Measurements from ENCODE around the gene CCNJL. TPM values are rescaled to one million over a fixed set of nuclear protein-coding genes. Genes with fewer than 3 reads are reported as not detected.

The CCNJL gene, protein sequence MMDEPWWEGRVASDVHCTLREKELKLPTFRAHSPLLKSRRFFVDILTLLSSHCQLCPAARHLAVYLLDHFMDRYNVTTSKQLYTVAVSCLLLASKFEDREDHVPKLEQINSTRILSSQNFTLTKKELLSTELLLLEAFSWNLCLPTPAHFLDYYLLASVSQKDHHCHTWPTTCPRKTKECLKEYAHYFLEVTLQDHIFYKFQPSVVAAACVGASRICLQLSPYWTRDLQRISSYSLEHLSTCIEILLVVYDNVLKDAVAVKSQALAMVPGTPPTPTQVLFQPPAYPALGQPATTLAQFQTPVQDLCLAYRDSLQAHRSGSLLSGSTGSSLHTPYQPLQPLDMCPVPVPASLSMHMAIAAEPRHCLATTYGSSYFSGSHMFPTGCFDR
- 17.8 and 20.9 TPM in 2 replicates for total RNA-seq (2014; rRNA removed; shearing (Covaris generic))

DNA sequence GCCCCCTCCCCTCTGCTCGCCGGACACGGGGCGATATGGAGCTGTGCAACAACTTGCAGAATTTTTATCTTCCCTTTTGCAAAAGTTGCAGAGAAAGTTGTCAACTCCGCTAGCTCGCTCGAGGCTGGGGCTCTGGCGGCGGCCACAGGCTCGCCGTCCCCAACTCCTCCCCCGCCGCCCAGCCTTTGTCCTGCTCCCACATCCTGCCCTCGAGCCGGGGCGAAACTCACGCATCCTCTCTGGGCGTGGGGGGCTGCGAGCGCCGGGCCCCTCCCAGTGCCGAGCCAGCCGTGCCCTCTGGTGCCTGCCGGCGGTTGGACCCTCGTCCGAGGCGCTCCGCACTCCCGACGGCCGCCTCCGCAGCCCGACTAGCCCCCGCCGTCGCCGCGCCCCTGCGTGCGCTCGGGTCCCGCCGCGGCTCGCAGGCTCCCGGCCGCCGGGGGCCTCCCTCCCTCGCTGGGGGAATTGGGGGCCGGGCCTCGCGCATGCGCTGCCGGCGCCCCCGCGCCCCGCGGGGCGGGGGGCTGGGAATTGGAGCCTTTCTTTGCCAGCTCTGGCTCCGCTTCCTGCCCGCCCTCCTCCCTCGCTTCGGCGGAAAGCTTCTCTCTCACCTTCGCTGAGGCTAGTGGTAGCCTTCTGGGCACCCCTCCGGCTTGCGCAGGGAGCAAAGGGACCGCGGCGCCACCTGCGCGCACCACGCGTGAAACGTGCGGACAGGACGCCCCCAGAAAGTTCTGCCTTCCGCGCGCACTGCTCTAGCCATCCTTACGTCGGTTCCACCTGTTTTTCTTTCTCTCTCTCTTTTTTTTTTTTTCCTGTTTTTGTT, at the start of gene CCNJL:
CCNJL (minus strand) TSS at position 431 of the 826 bp plus-strand sequence. CDS start 641 bp downstream, outside the sequence.
- H3K4me3 ChIP-seq (ENCODE audit: insufficient read depth, low read depth, low read length): peak within 1 kb of the TSS; percentile 86
- H3K27me3 ChIP-seq (ENCODE audit: control insufficient read depth, insufficient read depth, low read length): no peaks in the 10 kb centered on the region
- H3K36me3 ChIP-seq (replicated peaks; ENCODE audit: control insufficient read depth, insufficient read depth, low read length): peaks cover 5% of the 10 kb centered on the region
- DNase-seq: peak; percentile 100

DNA sequence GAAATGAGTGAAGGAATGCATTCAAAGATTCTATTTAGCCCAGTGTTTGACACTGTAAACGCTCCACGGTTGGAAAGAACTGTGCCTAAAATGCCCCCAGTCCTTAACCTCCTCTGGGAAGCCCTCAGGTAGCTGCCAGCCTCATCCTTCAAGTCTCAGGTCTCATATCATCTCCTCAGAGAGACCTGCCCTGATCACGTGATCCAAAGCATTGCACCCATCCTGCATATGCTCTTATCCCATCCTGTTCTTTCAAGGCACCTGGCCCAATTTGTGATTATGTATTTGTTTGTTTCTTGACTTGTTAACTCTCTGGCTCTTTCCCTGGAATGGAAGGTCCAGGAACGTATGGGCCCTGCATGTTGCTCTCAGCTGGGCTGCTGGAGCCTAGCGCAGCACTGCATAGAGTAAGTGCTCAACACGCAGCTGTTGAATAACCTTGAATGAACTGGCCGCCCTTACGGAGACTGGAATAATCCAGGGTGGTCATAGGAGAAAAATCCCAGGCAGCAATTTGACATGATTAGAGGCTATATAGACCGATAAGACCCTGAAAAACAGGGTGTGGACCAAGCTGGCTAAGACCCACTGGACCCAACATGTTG, 49.4 kb upstream of the CCNJL start:
- H3K36me3 ChIP-seq (replicated peaks; ENCODE audit: control insufficient read depth, insufficient read depth, low read length): no peaks in the 10 kb centered on the region
- H3K4me3 ChIP-seq (ENCODE audit: insufficient read depth, low read depth, low read length): no peak overlapping the region
- no peaks in the 10 kb centered on the region for H3K27me3 ChIP-seq (ENCODE audit: control insufficient read depth, insufficient read depth, low read length)
- DNase-seq: no peak

DNA sequence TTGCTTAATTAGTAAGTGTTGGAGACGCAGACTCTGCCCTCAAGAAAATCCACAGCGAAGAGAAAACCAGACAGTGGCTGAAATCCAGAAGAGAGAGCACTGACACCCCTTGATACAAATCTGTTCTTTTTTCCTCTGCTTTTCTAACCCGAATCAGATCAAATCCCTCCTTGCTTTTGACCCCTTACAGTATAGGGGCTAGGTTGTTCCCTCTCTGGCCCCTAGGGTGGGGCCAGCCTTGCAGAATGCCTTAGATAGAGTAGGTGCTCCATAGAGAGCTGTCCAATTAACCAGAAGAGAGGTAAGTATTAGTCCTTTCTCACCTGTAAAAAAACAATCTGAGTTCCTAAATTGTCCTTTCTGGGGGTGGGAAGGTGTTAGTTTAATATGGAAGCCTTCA, 47.9 kb upstream of the CCNJL start:
- H3K36me3 ChIP-seq (replicated peaks; ENCODE audit: control insufficient read depth, insufficient read depth, low read length): no peaks in the 10 kb centered on the region
- no peaks in the 10 kb centered on the region for H3K27me3 ChIP-seq (ENCODE audit: control insufficient read depth, insufficient read depth, low read length)
- DNase-seq: peak; percentile 70
- no peak overlapping the region for H3K4me3 ChIP-seq (ENCODE audit: insufficient read depth, low read depth, low read length)

DNA sequence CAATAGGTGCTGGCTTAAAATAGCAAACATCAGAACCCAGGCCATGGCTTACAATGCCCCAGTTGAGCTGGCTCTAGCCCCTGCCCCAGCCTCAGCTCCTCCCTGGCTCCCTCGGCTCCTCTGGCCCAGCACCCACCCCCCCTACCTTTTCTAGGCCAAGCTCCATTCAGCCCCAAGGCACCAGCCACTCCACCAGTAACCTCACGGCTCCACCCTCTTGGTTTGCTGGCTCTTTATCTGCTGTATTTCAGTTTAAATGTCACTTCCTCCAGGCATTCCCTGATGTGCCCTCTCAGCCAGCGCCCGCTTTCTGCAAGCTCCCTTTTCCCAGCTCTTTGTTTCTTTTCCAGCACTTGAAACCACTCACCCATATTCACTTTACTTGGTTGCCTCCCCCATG, 47.5 kb upstream of the CCNJL start:
- no peak overlapping the region for H3K4me3 ChIP-seq (ENCODE audit: insufficient read depth, low read depth, low read length)
- DNase-seq: peak; percentile 55
- H3K27me3 ChIP-seq (ENCODE audit: control insufficient read depth, insufficient read depth, low read length): no peaks in the 10 kb centered on the region
- H3K36me3 ChIP-seq (replicated peaks; ENCODE audit: control insufficient read depth, insufficient read depth, low read length): no peaks in the 10 kb centered on the region

GRCh38 chr5:160359242-160359641, 46.9 kb upstream of the CCNJL start:
- no peaks in the 10 kb centered on the region for H3K27me3 ChIP-seq (ENCODE audit: control insufficient read depth, insufficient read depth, low read length)
- H3K4me3 ChIP-seq (ENCODE audit: insufficient read depth, low read depth, low read length): no peak overlapping the region
- DNase-seq: no peak
- no peaks in the 10 kb centered on the region for H3K36me3 ChIP-seq (replicated peaks; ENCODE audit: control insufficient read depth, insufficient read depth, low read length)

GRCh38 chr5:160357861-160358411, 45.6 kb upstream of the CCNJL start:
- Histone ChIP-seq H3K4me3 (ENCODE audit: insufficient read depth, low read depth, low read length) (no peak overlapping the region), H3K36me3 (replicated peaks; ENCODE audit: control insufficient read depth, insufficient read depth, low read length) (no peaks in the 10 kb centered on the region), H3K27me3 (ENCODE audit: control insufficient read depth, insufficient read depth, low read length) (no peaks in the 10 kb centered on the region)
- DNase-seq: peak; percentile 21

- Histone ChIP-seq H3K27me3 (ENCODE audit: control insufficient read depth, insufficient read depth, low read length) (no peaks in the 10 kb centered on the region), H3K36me3 (replicated peaks; ENCODE audit: control insufficient read depth, insufficient read depth, low read length) (no peaks in the 10 kb centered on the region), H3K4me3 (ENCODE audit: insufficient read depth, low read depth, low read length) (no peak overlapping the region)
- DNase-seq: no peak
Observed at GRCh38 chr5:160357394-160357793, 45.0 kb upstream of the CCNJL start.

DNA sequence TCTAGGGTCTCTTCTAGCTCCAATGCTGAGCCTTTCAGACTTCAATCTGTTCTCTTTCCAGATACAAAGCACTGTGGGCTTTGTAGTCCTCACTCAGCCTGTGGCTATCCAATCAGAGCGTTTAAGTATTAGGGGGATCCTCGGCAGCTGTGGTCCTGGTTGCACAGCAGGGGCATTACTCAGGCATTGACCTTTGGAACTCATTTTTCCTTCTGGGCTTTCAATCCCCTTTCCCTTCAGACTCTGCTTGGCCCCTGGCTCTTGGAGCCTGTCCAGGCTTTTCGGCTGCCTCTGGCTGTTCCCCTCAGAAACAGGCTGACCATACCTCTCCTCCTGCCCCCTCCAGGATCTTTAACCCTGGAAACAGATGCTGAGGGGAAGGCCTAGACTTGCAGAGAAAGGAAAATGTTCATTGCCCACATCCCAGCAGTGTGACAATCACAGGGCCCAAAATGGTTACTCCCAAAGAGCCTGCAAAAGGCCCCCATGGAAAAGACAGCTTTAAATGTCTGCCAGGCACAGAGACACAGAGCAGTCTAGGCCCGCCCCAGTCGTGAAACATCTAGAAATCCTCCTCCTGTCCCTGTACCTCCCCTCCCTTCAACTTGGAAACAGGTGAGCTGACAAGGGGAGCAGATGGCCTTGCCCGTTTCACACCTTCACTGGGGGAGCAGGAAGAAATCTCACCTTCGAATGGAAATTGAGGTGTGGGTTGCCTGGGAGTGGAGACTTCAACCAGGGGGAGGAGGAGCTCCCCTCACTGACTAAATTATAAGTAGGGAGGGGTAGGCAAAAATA, 44.4 kb upstream of the CCNJL start:
- H3K4me3 ChIP-seq (ENCODE audit: insufficient read depth, low read depth, low read length): no peak overlapping the region
- no peaks in the 10 kb centered on the region for H3K27me3 ChIP-seq (ENCODE audit: control insufficient read depth, insufficient read depth, low read length)
- DNase-seq: peak; percentile 57
- H3K36me3 ChIP-seq (replicated peaks; ENCODE audit: control insufficient read depth, insufficient read depth, low read length): no peaks in the 10 kb centered on the region

- Histone ChIP-seq H3K27me3 (ENCODE audit: control insufficient read depth, insufficient read depth, low read length) (no peaks in the 10 kb centered on the region), H3K4me3 (ENCODE audit: insufficient read depth, low read depth, low read length) (no peak overlapping the region), H3K36me3 (replicated peaks; ENCODE audit: control insufficient read depth, insufficient read depth, low read length) (no peaks in the 10 kb centered on the region)
- DNase-seq: no peak
Observed at GRCh38 chr5:160354666-160355065, 42.3 kb upstream of the CCNJL start.

- H3K4me3 ChIP-seq (ENCODE audit: insufficient read depth, low read depth, low read length): no peak overlapping the region
- DNase-seq: peak; percentile 86
- no peaks in the 10 kb centered on the region for H3K36me3 ChIP-seq (replicated peaks; ENCODE audit: control insufficient read depth, insufficient read depth, low read length)
- no peaks in the 10 kb centered on the region for H3K27me3 ChIP-seq (ENCODE audit: control insufficient read depth, insufficient read depth, low read length)
Observed at GRCh38 chr5:160353379-160353778, 41.0 kb upstream of the CCNJL start.

- Histone ChIP-seq H3K27me3 (ENCODE audit: control insufficient read depth, insufficient read depth, low read length) (no peaks in the 10 kb centered on the region), H3K4me3 (ENCODE audit: insufficient read depth, low read depth, low read length) (no peak overlapping the region), H3K36me3 (replicated peaks; ENCODE audit: control insufficient read depth, insufficient read depth, low read length) (no peaks in the 10 kb centered on the region)
- DNase-seq: no peak
Observed at GRCh38 chr5:160352308-160352707, 39.9 kb upstream of the CCNJL start.

GRCh38 chr5:160349935-160350303, 37.6 kb upstream of the CCNJL start:
- no peaks in the 10 kb centered on the region for H3K36me3 ChIP-seq (replicated peaks; ENCODE audit: control insufficient read depth, insufficient read depth, low read length)
- no peaks in the 10 kb centered on the region for H3K27me3 ChIP-seq (ENCODE audit: control insufficient read depth, insufficient read depth, low read length)
- DNase-seq: no peak
- no peak overlapping the region for H3K4me3 ChIP-seq (ENCODE audit: insufficient read depth, low read depth, low read length)

- H3K27me3 ChIP-seq (ENCODE audit: control insufficient read depth, insufficient read depth, low read length): no peaks in the 10 kb centered on the region
- H3K4me3 ChIP-seq (ENCODE audit: insufficient read depth, low read depth, low read length): no peak overlapping the region
- no peak for DNase-seq
- H3K36me3 ChIP-seq (replicated peaks; ENCODE audit: control insufficient read depth, insufficient read depth, low read length): no peaks in the 10 kb centered on the region
Observed at GRCh38 chr5:160349249-160349934, 37.0 kb upstream of the CCNJL start.

Measured in H7 (cell line).